Adipose tissue (tissue), 3 donors: ENCODE results near the gene HBG1. TPM values are rescaled to one million over a fixed set of nuclear protein-coding genes. Genes with fewer than 3 reads are reported as not detected.
"Not testable (repeated sequence)": the region's sequence is repeated elsewhere in the genome, so short reads cannot be mapped to it uniquely, and the experiment has no call there.

ENCODE experiments used
- H3K27ac ChIP-seq: one replicate; pipeline ENCODE4 v1.5.1; 2013; ENCODE audit warnings: low read depth, low read length
- WGBS, 3 donors: extraction: QIAGEN DNeasy Blood & Tissue Kit; methylation state at CpG; one replicate each; pipeline ENCODE4 v1.1.7; 2013; 5-methylcytosine and 5-hydroxymethylcytosine counted together
- polyA plus RNA-seq, 3 donors: library from polyadenylated mRNA; stranded (reverse); fragments of 200-250 nt; gene quantifications; one replicate each; pipeline ENCODE4 v1.2.3, GENCODE V29; 2013
- donor health status: healthy with polysubstance abuse.
- donor health status: Bipolar disorder and iron deficiency.
- donor health status: healthy.

The HBG1 gene
- polyA plus RNA-seq, 3 donors: not detected

- 46 to 72% (median 71%) methylated on average over 9 of the region's 9 CpGs for WGBS, 3 donors
- no peak overlapping the region for H3K27ac ChIP-seq
Measured at GRCh38 chr11:5252192-5252918, 2.7 kb upstream of the HBG1 start.

- H3K27ac ChIP-seq: no peak overlapping the region
Measured at GRCh38 chr11:5251746-5252145, 2.1 kb upstream of the HBG1 start.

GRCh38 chr11:5250543-5251204, 1.0 kb upstream of the HBG1 start:
- 83 to 91% (median 89%) methylated on average over 4 of the region's 4 CpGs for WGBS, 3 donors
- no peak overlapping the region for H3K27ac ChIP-seq

More at GRCh38 chr11:5251746-5252145, 2.1 kb upstream of the HBG1 start:
- 28 to 75% (median 35%) methylated on average over 2 of the region's 2 CpGs for WGBS, 3 donors

GRCh38 chr11:5248498-5248897, 1.2 kb downstream of the HBG1 start:
- not testable (repeated sequence) for H3K27ac ChIP-seq
- WGBS, 3 donors: 25 to 81% (median 73%) methylated on average over 7 of the region's 7 CpGs

- WGBS, 3 donors: 70 to 81% (median 79%) methylated on average over 3 of the region's 3 CpGs
Measured at GRCh38 chr11:5247472-5248192, 2.0 kb downstream of the HBG1 start.

GRCh38 chr11:5246772-5247471, 2.7 kb downstream of the HBG1 start:
- WGBS, 3 donors: 66 to 72% (median 71%) methylated on average over 6 of the region's 6 CpGs
- no peak overlapping the region for H3K27ac ChIP-seq

More at GRCh38 chr11:5247472-5248192, 2.0 kb downstream of the HBG1 start:
- H3K27ac ChIP-seq: no peak overlapping the region

GRCh38 chr11:5245155-5245554, 4.5 kb downstream of the HBG1 start:
- 71 to 86% (median 72%) methylated on average over 2 of the region's 2 CpGs for WGBS, 3 donors
- H3K27ac ChIP-seq: no peak overlapping the region

GRCh38 chr11:5243816-5244180, 5.9 kb downstream of the HBG1 start:
- whole genome bisulfite sequencing, 3 donors: 77 to 89% (median 79%) methylated on average over 4 of the region's 4 CpGs
- no peak overlapping the region for H3K27ac ChIP-seq

GRCh38 chr11:5242933-5243815, 6.5 kb downstream of the HBG1 start:
- 62 to 74% (median 70%) methylated on average over 7 of the region's 7 CpGs for WGBS, 3 donors
- no peak overlapping the region for H3K27ac ChIP-seq

- WGBS, 3 donors: 47 to 75% (median 67%) methylated on average over 2 of the region's 2 CpGs
- H3K27ac ChIP-seq: no peak overlapping the region
Measured at GRCh38 chr11:5242208-5242607, 7.4 kb downstream of the HBG1 start.

- H3K27ac ChIP-seq: no peak overlapping the region
- 56 to 62% (median 60%) methylated on average over 3 of the region's 3 CpGs for WGBS, 3 donors
Measured at GRCh38 chr11:5241458-5241857, 8.2 kb downstream of the HBG1 start.

GRCh38 chr11:5240458-5240857, 9.2 kb downstream of the HBG1 start:
- no peak overlapping the region for H3K27ac ChIP-seq
- WGBS, 3 donors: 56 to 77% (median 77%) methylated on average over 2 of the region's 2 CpGs

- 74 to 84% (median 83%) methylated on average over 1 of the region's 1 CpG for WGBS, 3 donors
- no peak overlapping the region for H3K27ac ChIP-seq
Measured at GRCh38 chr11:5240056-5240455, 9.6 kb downstream of the HBG1 start.

GRCh38 chr11:5239046-5239445, 10.6 kb downstream of the HBG1 start:
- no peak overlapping the region for H3K27ac ChIP-seq

- no peak overlapping the region for H3K27ac ChIP-seq
- 26 to 42% (median 31%) methylated on average over 2 of the region's 2 CpGs for WGBS, 3 donors
Measured at GRCh38 chr11:5238486-5238885, 11.2 kb downstream of the HBG1 start.

- H3K27ac ChIP-seq: no peak overlapping the region
- 44 to 88% (median 66%) methylated on average over 2 of the region's 2 CpGs for WGBS, 3 donors
Measured at GRCh38 chr11:5237420-5237819, 12.2 kb downstream of the HBG1 start.

- no peak overlapping the region for H3K27ac ChIP-seq
- WGBS, 3 donors: 82 to 87% (median 83%) methylated on average over 5 of the region's 5 CpGs
Measured at GRCh38 chr11:5235364-5236095, 14.1 kb downstream of the HBG1 start.
